HG03045 (cell line): ENCODE results near the gene UQCC5.

ENCODE experiments used
- ATAC-seq: cut with Tn5 transposase; IDR thresholded peaks from one replicate; pipeline ENCODE4 v1.9.1; 2021; ENCODE audit warnings: mild to moderate bottlenecking, moderate library complexity; ENCODE audit not compliant: unreplicated experiment

UQCC5 gene

GRCh38 chr3:52536369-52537164, at the start of gene UQCC5:
Gene UQCC5, plus strand, starts transcription at chr3:52536605. Its CDS starts 151 bp downstream, at chr3:52536756.
- peak; percentile 87 for ATAC-seq

DNA sequence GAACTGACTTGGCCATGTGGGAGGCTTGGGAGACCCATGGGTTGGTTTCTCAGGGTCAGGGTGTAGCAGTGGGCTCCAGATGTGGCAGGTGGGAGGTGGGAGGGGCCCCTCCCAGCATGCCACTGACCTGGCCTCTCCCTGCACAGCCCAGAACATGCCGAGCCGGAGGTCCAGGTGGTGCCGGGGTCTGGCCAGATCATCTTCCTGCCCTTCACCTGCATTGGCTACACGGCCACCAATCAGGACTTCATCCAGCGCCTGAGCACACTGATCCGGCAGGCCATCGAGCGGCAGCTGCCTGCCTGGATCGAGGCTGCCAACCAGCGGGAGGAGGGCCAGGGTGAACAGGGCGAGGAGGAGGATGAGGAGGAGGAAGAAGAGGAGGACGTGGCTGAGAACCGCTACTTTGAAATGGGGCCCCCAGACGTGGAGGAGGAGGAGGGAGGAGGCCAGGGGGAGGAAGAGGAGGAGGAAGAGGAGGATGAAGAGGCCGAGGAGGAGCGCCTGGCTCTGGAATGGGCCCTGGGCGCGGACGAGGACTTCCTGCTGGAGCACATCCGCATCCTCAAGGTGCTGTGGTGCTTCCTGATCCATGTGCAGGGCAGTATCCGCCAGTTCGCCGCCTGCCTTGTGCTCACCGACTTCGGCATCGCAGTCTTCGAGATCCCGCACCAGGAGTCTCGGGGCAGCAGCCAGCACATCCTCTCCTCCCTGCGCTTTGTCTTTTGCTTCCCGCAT, 49.2 kb upstream of the UQCC5 start:
- no peak for ATAC-seq

DNA sequence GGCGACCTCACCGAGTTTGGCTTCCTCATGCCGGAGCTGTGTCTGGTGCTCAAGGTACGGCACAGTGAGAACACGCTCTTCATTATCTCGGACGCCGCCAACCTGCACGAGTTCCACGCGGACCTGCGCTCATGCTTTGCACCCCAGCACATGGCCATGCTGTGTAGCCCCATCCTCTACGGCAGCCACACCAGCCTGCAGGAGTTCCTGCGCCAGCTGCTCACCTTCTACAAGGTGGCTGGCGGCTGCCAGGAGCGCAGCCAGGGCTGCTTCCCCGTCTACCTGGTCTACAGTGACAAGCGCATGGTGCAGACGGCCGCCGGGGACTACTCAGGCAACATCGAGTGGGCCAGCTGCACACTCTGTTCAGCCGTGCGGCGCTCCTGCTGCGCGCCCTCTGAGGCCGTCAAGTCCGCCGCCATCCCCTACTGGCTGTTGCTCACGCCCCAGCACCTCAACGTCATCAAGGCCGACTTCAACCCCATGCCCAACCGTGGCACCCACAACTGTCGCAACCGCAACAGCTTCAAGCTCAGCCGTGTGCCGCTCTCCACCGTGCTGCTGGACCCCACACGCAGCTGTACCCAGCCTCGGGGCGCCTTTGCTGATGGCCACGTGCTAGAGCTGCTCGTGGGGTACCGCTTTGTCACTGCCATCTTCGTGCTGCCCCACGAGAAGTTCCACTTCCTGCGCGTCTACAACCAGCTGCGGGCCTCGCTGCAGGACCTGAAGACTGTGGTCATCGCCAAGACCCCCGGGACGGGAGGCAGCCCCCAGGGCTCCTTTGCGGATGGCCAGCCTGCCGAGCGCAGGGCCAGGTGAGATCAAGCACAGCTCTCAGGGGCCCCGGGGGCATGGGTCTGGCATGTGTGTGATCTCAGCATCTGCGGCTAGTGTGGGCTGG, 48.4 kb upstream of the UQCC5 start:
- ATAC-seq: no peak

DNA sequence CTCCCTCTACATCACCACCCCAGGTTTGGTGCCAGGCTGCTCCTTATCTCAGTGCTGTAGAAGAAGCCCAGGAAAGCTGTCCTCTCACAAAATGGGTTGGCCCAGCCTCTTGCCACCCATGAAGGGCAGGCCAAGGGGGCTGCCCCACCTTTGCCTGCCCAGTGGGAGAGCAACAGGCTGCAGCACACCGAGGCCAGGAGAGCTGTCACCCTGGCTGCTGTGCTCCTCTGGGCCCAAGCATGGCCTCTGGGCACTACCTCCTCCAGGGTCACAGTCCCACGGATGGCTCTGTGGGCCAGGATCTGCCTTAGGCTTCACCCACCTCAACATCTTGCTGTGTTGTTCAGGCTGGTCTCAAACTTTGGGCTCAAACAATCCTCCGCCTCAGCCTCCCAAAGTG, 47.7 kb upstream of the UQCC5 start:
- ATAC-seq: no peak

DNA sequence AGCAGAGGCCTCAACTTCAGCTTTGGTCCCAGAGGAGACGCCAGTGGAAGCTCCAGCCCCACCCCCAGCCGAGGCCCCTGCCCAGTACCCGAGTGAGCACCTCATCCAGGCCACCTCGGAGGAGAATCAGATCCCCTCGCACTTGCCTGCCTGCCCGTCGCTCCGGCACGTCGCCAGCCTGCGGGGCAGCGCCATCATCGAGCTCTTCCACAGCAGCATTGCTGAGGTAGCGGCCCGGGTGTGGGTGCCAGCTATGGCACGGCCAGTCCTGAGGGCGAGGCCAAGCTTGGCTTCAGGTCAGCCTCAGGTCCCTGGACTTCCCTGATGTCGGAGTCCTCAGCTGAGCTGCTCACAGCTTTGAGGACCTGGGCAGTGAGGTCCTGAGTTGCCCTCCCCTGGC, 47.0 kb upstream of the UQCC5 start:
- no peak for ATAC-seq

DNA sequence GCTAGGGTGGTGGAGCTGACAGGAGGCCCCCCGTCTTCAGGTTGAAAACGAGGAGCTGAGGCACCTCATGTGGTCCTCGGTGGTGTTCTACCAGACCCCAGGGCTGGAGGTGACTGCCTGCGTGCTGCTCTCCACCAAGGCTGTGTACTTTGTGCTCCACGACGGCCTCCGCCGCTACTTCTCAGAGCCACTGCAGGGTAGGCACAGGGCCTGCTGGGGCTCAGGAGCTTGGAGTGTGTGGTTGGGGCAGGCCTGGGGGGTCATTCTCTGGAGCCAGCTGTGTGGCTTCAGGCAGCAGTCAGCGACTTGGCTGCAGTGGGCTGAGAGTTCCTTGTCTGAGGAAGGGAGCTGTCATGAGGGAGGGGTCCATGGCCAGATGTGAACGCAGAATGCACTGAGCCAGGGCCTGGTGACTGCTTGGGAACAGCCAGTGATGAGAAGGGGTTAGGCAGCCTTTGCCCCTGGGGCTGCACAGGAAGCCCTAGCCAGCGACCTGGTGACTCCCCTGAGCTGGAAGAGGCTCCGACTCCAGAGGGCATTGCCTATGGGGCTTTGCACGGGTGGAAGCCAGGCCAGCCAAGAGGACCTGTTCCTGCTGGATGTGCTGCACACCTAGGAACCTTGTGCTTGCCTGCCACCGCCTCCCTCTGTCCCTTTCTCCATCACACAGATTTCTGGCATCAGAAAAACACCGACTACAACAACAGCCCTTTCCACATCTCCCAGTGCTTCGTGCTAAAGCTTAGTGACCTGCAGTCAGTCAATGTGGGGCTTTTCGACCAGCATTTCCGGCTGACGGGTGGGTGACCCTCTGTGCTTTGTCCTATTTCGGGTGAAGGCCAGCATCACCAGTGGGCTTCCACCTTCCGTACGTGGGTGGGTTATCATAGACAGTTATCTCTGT, 46.1 kb upstream of the UQCC5 start:
- ATAC-seq: no peak

DNA sequence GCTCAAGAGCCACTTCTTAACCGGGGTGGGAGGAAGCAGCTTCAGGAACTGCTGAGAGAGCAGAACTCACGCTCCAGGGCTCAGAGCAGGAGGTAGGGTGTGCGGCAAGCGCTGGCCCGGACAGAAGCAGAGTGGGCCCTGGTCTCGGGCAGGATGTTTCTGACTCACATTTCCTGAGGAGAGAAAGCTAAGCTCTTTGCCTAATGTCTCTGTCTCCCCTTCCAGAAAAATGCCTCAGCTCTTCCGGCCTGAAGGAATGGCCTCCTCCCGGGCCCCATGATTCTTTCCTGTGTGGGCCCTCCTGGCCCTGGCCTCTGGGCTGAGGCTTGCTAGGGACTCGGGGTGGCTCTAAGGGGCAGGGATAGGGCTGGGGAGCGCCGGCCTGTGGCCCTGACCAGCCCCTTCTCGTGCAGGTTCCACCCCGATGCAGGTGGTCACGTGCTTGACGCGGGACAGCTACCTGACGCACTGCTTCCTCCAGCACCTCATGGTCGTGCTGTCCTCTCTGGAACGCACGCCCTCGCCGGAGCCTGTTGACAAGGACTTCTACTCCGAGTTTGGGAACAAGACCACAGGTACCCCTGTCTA, 45.4 kb upstream of the UQCC5 start:
- no peak for ATAC-seq

DNA sequence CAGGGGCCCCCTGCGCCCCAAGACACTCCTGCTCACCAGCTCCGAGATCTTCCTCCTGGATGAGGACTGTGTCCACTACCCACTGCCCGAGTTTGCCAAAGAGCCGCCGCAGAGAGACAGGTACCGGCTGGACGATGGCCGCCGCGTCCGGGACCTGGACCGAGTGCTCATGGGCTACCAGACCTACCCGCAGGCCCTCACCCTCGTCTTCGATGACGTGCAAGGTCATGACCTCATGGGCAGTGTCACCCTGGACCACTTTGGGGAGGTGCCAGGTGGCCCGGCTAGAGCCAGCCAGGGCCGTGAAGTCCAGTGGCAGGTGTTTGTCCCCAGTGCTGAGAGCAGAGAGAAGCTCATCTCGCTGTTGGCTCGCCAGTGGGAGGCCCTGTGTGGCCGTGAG, 44.3 kb upstream of the UQCC5 start:
- no peak for ATAC-seq

DNA sequence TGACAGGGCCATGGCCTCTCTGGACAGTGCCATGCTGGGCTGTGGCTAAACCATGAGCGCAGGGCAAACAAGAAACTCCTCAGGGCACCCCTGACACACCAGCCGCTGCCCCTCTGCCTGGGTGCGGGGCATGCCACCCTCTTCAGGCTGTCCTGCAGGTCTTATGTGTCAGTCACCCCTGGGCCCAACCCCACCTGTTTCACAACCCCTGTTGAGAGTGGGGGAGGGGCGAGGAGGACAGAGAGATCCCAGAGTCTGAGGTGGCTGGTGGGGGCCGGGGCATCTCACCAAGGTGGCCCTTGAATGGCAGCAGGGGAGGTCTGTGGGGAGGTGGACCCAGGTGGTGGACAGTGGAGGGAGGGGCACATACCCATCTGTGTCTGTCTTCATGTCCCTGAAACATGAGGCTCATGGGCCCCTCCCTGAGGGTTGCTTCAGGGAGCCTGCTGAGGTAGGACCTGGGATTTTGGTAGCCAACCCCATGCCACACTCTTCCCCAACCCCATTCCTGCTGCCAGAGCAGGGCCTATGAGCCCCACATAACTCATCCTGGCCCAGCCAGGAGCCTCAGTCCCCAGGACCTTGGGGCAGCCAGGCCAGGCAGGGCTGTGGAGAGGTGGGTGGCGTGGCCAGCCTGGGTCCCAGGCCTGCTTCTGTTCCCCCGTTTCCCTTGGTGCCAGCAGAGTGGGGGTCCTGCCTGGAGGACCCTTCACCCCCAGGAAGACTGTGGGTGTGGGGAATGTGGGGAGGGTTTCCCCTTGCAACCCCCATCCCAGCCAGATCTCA, 43.0 kb upstream of the UQCC5 start:
- no peak for ATAC-seq

DNA sequence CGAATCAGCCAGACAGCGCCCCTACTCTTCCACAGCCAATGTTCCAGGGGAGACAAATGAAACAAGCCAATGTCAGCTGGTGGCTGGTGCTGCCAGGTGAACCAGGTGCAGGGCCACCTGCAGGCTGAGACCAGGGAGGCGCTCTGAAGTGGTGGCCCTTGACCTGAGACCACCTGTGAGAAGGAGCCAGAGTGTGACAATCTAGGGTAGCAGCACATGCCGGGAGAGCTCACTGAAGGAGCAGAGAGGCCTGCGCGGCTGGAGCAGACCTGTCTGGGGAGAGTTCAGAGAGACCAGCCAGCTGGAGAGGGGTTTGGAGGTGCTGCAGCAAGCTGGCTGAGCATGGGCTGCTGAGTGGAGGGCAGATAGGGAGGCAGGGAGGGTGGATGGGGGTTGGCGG, 42.0 kb upstream of the UQCC5 start:
- no peak for ATAC-seq

DNA sequence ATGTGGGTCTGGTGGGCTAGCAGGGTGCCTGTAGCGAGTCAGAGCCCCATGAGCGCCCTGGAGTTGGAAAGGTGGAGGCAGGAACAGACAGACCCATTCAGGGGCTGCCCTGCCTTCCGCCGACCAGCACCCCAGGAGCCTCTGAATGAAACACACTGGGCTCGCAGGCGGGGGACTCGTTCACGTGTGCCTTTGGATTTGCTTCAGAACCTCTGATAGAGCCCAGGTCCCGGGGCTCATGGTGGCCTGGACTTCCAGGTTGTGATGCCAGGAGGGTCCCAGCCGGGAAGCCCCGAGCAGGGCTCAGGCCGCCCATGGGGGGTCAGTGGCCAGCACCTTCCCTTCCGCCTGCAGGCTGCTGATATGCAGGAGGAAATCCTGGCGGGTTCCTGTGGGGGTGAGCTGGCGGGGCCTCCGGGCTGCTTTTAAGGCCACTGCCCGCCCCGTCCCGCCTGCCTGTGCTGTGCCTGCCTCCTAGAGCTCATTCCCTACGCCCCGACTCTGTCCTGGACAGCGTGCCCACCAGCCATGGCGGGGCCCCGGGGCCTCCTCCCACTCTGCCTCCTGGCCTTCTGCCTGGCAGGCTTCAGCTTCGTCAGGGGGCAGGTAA, 41.4 kb upstream of the UQCC5 start, which contains the start of gene STAB1:
Gene STAB1, plus strand, starts transcription at position 453 of the 610 bp plus-strand sequence. Its CDS starts 76 bp downstream, at position 529.
- no peak for ATAC-seq

DNA sequence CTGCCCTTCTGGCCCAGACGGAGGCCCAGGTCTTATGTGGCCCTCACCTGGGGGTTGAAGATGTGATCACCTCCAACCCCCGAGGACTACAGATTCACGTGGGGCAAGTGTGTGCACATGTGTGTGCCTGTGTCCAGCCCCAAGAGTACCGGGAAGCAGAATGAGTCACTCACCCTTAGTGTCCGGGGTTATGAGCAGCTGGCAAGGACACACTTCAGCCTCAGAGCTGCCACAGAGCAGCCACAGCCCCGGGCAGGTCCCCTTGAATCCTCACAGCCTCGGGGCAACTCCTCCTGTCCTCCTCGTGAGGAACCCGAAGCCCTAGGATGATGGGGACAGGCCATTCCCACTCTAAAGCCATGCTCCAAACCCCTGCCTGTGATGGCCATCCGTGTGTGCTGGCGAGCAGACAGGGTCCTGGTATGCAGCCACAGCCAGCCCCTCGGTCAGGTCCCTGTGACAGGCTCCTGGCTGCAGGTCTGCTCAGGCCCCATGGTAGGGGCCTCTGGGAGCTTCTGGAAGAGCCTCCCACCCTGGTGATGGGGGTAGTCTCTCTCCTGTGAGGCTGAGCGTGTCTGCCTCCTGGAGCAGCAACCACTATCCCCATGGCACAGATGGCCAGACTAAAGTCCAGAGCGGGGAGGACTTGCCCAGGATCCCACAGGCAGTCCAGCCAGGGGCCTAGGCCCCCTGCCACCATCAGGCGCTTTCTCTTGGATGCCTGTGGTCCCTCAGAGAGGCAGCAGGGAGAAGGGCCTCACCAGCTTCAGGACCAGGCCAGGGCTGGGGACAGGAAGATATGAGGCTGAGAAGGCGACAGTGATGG, 40.4 kb upstream of the UQCC5 start:
- ATAC-seq: no peak

GRCh38 chr3:52498137-52499054, 38.0 kb upstream of the UQCC5 start:
- ATAC-seq: no peak

- no peak for ATAC-seq
Observed at GRCh38 chr3:52501046-52501445, 35.4 kb upstream of the UQCC5 start.

DNA sequence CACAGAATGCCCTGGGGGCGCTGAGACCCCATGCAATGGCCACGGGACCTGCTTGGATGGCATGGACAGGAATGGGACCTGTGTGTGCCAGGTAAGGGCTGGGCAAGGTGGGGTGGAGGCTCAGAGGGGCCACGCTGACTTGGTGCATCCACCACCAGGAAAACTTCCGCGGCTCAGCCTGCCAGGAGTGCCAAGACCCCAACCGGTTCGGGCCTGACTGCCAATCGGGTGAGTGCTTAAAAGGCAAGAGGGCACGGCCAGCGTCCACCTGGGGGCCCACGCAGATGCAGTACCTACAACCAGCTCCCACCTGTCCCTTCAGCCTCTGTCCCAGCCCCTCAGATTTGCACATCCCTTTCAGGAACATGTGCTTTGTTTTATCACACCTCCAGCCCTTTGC, 34.4 kb upstream of the UQCC5 start:
- ATAC-seq: no peak

DNA sequence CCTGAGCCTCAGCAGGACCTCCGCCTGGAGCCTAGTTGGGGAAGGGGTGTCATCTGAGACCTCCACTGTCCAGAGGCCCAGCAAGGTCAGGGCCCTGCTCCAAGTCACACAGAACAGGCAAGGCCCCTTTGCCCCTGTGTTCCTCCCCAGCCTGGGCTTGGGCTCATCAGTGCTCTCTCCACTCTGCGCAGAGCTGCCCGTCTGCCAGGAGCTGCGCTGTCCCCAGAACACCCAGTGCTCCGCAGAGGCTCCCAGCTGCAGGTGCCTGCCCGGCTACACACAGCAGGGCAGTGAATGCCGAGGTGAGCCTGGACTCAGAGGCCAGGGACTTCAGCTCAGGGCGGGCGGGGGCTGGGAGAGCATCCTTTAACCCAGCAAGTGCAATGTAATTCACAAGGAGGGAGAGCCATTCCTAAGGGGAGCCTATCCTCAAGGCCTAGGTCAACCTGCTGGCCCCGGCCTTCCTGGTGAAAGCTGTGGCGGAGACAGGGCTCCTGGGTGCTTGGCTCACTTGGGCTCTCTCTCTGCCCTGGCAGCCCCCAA, 33.5 kb upstream of the UQCC5 start:
- no peak for ATAC-seq
